Choroid plexus epithelial cell (primary cell): ENCODE data around the gene TTLL1.

Experiments used
- DNase-seq: peaks from one replicate; pipeline ENCODE4 v3.0.0-alpha.2; 2010; ENCODE audit warnings: low read depth
- H3K4me3 ChIP-seq: 2 replicates; pipeline ENCODE4 v1.5.1; 2011; ENCODE audit warnings: low read depth, mild to moderate bottlenecking, control low read depth, low read length, moderate library complexity
- CTCF ChIP-seq: conservative IDR thresholded peaks from 2 replicates; pipeline ENCODE4 v1.5.1; 2011; ENCODE audit warnings: low read depth, mild to moderate bottlenecking, control low read depth, inconsistent platforms, low read length, moderate library complexity

Gene TTLL1

GRCh38 chr22:43085658-43086606 is 3.3 kb downstream of the TTLL1 start:
- no peak overlapping the region for H3K4me3 ChIP-seq
- no peak for TF ChIP-seq CTCF
- no peak for DNase-seq

GRCh38 chr22:43081968-43082367 is 7.2 kb downstream of the TTLL1 start:
- no peak for TF ChIP-seq CTCF
- no peak overlapping the region for H3K4me3 ChIP-seq
- no peak for DNase-seq

- H3K4me3 ChIP-seq: no peak overlapping the region
- TF ChIP-seq CTCF: no peak
- no peak for DNase-seq
These were observed 8.6 kb downstream of the TTLL1 start for GRCh38 chr22:43080616-43081015.

- H3K4me3 ChIP-seq: no peak overlapping the region
- TF ChIP-seq CTCF: no peak
- DNase-seq: no peak
These were observed 9.4 kb downstream of the TTLL1 start for GRCh38 chr22:43079742-43080141.

GRCh38 chr22:43078522-43078921 is 10.7 kb downstream of the TTLL1 start:
- no peak for TF ChIP-seq CTCF
- no peak overlapping the region for H3K4me3 ChIP-seq
- no peak for DNase-seq

GRCh38 chr22:43077121-43077877 is 11.9 kb downstream of the TTLL1 start:
- no peak for DNase-seq
- no peak for TF ChIP-seq CTCF
- H3K4me3 ChIP-seq: no peak overlapping the region
